HG02588 (cell line): ENCODE measurements around the gene LIN54.

ENCODE experiments used
- ATAC-seq: cut with Tn5 transposase; IDR thresholded peaks from one replicate; pipeline ENCODE4 v1.9.1; 2021; ENCODE audit warnings: mild to moderate bottlenecking, moderate library complexity; ENCODE audit not compliant: unreplicated experiment

LIN54 gene

DNA sequence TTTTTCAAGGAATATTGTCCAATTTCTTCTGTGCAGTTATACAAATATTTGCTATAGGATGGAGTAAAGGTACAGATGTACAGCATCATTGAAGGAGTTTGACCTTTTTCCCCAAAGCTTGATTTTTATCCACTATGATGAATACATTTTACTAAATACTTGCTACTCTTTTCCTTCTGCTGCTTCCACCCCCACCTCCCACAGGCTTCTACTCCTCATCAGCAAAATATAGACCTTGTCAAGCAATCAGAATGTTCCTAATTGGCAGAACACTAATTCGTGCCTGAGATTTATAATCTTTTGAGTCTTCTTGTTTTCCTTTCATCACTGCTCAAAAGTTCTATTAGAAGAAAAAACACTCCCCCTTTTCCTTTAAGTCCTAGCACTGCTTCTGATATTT is 113.9 kb downstream of the LIN54 start:
- no peak for ATAC-seq

DNA sequence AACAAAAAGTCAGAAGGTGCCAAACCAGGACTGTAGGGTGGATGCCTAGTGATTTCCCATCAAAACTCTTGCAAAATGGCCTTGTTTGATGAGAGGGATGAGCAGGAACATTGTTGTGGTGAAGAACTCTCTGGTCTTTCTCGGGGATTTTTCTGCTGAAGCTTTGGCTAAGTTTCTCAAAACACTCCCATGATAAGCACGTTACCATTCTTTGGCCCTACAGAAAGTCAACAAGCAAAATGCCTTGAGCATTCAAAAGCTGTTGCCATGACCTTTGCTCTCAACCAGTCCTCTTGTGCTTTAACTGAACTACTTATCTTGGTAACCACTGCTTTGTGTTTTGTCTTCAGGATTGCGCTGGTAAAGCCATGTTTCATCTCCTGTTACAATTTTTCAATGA is 116.7 kb downstream of the LIN54 start:
- ATAC-seq = no peak

DNA sequence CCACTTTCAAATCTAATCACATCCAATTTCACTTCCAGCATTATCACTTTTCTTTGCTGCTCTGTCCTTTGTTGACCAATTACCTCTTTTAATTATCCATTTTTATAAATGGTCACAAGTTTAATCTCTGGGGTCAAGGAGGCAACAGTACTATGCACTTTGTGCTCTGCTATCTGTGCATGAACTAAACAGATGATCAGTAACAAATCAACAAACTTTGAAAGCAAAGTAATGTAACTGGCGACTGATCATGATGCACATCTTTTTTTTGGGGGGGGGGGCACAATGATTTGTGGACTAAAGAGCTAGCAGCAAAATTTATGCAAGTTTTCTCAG is 118.2 kb downstream of the LIN54 start:
- ATAC-seq = no peak

GRCh38 chr4:82891707-82892466 is 118.7 kb downstream of the LIN54 start:
- no peak for ATAC-seq

DNA sequence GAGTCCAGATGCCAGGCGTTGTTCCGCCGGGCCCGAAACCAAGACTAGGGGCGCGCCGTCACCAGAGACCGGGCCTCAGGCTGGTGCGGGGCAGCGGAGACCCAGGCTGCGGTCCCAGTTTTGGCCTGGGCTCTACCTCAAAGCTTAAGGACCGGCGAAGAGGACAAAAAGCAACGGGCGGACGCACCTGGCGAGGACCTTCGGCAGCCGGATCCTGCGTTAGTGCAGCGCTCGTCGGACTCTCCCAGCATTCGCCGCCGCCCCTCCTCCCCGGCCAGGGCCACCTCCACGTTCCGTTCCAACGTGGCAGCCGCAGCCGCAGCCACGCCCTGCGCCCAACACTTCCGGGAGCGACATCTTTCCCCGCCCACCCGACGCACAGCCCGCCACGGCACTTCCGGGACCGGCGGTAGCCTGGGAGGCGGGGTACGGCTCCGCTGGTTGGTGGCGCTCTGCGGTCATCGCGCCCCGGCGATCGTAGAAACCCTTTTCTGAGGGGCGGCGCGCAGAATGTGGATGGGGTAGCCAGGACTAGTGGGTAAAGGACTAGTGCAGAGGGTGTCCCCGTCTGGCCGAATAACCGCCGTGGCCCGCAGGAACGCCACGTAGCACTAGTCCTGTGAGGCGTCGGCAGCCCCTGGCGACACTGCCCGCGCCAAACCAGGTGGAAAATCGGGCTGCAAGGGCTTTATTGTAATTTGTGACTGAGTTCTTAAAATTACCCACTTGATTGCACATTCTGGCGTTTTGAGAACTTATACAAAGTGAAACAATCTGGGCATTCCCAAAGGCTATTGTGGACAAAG is 119.5 kb downstream of the LIN54 start, which contains the start of gene SEC31A:
SEC31A (minus strand) TSS at position 253 of the 806 bp plus-strand sequence. CDS start 9,217 bp downstream, outside the sequence.
- peak; percentile 95 for ATAC-seq

DNA sequence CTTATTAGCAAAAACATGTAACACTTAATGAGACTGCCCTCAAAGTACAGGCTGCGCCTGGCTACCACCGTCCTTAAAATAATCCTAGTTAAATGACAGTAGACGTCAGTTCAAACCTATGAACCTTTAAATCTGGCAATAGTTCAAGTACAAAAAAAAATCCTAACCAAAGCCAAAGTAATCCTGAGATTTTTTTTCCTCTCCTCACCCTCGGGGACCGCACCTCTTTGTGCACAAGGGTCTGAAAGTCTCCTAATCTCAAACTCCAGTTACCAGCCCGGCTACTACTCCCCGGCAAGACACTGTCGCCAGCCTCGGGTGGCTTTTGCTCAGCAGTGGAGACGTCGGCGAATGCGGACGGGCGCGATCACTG is 120.1 kb downstream of the LIN54 start:
- no peak for ATAC-seq

DNA sequence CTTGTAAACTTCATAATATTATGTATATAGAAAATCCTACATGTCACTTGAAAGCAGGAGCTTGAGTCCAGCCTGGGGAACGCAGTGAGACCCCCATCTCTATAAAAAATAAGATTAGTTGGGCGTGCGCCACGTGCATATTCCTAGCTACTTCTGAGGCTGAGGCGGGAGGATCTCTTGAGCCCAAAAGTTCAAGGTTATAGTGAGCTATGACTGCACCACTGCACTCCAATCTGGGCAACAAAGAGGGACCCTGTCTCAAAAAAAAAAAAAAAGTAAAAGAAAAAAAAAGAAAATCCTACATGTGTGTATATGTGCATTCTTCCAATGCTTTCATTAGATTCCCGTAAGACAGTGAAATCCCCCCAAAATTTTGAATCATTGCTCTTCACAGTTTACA is 121.3 kb downstream of the LIN54 start:
- ATAC-seq = no peak

- no peak for ATAC-seq
Observed at GRCh38 chr4:82886147-82886942, 124.3 kb downstream of the LIN54 start.

- ATAC-seq = no peak
Observed at GRCh38 chr4:82885410-82885809, 125.2 kb downstream of the LIN54 start.
